Urothelium cell line (cell line): Measurements from ENCODE around the gene PTK7.
"Not testable (repeated sequence)": the region's sequence is repeated elsewhere in the genome, so short reads cannot be mapped to it uniquely, and the experiment has no call there.

ENCODE experiments used
- DNase-seq: peaks from one replicate; pipeline ENCODE4 v3.0.0; 2011; ENCODE audit warnings: low spot score, mixed read lengths
- FAIRE-seq: peaks from 2 replicates; lab custom pipeline; 2011; peaks lifted over from hg19 to GRCh38; lab: Jason Lieb, UNC

Gene PTK7

DNA sequence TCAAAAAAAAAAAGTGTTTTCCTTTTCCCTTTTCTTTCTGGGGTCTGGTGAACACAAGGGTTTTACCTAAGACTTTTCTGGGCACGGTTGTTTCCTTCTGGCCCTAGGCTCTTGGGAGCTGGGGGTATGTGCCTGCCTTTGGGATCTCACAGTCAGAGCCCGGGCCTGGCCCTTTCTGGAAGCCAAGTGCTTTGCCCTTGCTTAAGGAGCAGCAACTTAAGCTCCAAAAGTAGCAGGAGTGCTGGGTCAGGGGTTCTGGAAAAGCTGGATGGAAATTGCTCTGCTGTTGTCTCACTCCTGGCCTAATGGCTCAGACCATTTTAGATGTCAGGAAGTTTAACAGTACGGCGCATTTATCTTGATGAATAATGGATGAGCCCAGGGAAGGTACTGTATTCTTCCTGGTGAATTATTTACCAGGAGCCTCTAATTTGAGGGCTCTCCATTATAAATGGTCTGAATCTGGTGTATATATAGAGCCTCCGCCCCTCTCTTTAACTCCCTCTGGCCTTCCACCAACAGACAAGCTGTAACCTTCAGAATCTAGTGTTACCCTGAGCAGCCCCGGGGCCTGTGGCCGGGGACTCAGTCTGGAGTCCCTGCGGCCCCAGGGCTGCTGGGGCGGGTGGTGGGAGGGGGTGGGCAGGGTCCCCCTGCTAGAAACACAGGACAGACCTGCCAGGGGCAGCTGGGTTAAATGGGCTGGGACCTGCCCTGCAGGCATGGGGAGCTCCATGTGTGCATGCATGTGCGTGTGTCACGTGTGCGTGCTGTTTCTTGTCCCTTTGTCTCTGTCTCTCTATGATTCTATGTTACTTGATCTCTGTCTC lies 37.5 kb downstream of the PTK7 start:
- FAIRE-seq (no peak), DNase-seq (no peak)

DNA sequence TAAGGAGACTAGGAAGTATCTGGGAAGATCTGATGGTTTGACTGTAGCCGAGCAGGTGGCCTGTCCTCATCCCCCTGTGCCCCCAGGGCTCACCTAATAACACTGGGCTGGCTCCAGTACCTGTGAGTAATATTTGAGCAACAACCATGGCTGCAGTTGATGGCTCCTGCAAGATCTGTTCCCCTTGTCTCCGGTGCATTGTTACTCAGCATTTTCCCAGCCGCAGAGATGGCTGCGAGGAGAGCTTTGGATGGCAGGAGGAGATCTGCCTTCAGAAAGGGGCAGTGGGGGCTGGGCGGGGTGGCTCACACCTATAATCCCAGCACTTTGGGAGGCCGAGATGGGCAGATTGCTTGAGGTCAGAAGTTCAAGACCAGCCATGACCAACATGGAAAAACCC lies 39.3 kb downstream of the PTK7 start:
- no peak for FAIRE-seq
- no peak for DNase-seq

DNA sequence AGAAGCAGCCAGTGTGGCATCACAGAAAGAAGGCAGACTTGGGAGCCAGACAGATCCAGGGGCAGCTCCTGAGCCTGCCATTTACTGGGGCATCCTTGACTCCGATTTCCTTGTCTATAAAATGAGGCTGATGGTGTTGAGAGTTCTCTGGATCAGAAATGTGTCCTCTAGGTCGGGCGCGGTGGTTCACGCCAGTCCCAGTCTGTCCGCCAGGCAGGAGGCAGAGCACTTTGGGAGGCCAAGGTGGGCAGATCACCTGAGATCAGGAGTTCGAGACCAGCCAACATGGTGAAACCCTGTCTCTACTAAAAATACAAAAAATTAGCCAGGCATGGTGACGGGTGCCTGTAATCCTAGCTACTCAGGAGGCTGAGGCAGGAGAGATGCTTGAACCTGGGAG lies 41.4 kb downstream of the PTK7 start:
- not testable (repeated sequence) for FAIRE-seq, DNase-seq

DNA sequence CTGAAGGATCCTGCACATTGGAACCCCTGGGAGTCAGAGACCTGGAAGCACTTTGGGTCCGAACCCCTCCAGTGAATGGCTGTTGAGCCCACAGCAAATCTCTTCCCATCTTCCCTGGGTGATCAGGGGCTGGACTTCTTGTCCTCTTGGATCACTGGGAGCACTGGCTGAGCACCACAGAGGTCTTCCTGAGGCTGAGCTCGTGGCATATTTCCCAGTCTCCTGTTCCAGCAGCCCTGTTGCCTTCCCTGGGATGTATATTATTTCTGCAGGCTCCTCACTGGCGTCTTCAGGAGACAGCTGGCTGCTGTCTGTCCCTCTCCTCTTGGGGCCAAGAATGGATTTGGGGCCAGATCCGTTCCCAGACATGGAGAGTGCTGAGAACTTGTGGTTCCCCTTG lies 43.4 kb downstream of the PTK7 start:
- no peak for DNase-seq
- no peak for FAIRE-seq

DNA sequence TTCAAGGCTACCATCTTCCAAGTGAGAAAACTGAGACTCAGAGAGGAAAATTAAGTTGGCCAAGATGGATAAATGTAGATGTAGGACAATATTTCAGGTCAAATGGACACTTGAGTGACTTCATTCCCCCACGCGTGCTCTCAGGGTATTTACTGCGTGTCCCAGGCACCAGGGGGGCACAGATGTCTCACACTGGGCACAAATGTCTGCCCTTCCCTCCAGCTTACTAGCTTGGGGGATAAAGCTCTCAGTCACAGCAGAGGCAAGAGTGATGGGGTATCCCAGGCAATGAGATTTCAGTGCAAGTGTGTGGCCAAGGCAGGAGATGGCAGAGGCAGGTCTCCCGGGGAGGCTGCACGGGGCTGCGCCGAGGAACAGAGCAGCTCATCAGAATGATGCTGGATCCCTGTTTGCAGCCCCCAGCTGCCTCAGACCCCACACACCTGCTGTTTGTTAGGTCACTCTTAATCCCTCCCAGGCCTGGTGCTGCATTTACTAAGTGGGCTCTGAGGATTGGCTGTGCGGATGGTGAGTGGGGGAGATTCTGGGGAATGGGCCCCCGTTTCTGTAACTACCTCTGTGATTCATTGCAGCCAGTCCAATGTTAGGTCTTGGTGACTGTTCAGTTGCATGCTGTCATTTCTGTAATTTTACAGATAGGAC lies 44.1 kb downstream of the PTK7 start:
- FAIRE-seq (no peak), DNase-seq (no peak)

DNA sequence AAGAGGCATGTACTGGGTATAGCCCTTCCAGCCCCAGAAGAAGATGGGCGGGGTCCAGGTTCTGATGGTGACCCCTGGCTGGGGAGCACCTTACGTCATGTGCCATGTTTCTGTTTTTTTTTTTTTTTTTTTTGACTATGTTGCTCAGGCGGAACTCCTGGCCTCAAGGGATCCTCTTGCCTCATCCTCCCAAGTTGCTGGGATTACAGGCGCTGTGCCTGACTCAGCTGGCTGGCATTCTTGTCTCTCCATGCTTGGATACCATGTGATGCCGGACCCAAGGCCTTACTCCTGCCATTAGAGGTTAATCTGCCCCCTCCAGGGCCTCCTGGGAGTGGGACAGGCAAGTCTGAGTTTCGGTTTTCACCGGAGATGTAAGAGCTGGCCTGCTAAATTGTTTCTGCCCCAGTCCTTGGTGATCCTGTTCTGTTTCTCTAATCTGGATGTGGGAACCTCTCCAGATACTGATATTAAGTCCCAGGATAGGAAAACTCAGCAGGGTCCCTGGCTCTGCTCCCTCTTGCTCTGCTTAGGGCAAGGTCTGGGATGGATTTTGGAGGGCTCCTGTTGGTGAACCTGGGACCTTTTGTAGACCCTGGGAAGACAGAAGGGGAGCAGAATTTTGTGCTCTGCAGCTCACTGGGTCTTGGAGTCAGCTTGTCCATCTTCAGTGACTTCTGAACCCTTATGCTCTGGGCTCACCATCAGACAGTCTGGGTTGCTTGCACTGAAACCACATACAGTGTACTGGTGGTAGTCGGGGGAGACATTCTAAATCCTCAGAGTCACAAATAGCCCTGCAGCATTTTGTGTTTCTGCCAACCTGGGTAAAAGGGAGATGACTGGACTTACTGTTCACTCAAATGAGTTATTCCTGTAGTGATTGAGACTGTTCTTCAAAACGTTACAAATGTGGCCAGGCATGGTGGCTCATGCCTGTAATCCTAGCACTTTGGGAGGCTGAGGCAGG lies 45.1 kb downstream of the PTK7 start:
- DNase-seq: peak; percentile 82
- peak; percentile 9 for FAIRE-seq

DNA sequence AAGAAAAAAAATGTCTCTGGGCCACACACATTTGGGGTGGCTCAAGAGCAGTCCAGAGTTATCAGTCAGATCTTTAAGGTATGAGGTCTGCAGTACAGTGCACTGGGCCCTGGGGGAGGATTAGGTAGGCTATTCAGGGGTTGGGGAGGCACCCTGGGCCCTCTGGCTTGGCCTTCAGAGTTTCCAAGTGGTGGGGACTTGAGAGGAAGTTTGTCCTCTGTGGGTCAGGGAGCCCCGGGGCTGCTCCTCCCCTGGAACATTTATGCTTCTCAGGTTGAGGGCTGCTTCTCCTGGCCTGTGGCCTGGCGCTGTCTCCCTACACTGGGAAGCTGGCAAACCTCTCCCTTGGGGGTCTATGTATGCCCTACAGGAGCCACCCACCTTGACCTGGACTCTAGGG lies 46.0 kb downstream of the PTK7 start:
- FAIRE-seq (no peak), DNase-seq (no peak)

DNA sequence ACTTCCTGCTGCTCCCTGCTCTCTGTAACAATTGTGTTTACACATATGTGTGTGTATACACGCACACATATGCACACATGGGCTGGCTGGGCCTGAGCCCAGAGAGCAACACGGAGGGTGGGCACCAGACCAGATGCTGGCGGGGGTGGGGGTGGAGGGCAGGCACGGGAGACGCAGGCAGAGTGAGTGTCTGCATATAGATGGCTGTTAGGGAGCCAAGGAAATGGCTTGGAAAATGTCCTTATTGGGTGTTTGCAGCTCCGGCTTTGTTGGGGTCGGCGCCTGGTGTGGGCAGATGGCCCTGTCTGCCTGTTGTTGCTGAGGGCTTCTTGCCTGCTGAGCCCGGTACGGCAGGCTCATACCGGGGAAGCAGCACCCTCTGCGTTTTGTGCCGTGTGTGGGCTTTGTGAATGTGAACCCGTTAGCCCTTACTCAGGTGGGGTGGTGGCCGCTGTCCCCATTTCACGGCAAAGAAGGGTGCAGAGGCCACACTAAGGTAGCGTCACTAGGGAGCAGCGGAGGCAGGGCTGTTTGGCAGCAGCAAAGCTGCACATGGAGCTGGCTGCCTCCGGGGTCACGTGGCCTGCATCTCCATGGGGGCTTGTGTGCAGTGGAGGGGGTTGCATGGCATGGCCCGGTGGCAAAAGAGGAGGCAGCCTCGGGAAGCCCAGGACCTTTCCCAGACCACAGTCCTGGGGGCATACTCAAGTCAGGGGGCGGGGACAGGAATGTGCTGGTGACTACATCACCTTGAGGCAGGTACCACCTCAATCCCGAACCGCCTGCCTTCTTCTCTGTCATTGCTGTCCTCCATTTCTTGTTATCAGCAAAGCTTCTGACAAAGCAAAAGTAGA lies 47.6 kb downstream of the PTK7 start:
- no peak for FAIRE-seq

DNA sequence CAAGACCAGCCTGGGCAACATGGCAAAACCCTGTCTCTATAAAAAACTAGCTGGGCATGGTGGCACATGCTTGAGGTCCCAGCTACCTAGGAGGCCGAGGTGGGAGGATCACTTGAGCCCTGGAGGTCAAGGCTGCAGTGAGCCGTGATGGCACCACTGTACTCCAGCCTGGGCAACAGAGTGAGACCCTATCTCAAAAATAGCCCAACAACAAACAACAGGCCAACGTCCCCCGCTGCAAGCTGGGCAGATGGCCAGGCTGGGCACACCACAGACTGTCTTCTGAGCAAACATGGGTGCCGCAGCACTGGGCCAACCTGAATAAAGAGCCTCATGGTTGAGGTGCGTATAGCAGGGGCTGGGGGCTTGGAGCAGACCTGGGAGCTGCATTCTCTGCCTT lies 48.4 kb downstream of the PTK7 start:
- no peak for DNase-seq
- no peak for FAIRE-seq

More for the DNA sequence above, 47.6 kb downstream of the PTK7 start:
- DNase-seq: no peak

DNA sequence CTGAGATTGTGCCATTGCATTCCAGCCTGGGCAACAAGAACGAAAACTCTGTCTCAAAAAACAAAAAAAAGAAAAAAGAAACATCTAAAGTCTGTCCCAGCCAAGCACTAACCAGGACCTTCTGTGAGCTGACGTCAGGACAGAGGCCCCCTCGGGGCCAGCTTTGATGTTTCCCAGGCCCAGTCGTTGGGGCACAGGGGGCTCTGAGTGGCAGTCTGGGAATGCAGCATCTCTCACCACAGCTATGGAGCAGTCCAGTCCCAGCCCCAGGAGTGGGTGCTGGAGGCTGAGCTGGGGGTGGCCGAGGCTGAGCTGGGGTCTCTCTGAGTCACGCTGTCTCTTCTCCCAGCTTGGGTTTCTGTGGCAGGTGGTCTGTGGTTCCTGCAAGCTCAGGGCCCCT lies 49.0 kb downstream of the PTK7 start:
- FAIRE-seq (no peak), DNase-seq (peak; percentile 45)

DNA sequence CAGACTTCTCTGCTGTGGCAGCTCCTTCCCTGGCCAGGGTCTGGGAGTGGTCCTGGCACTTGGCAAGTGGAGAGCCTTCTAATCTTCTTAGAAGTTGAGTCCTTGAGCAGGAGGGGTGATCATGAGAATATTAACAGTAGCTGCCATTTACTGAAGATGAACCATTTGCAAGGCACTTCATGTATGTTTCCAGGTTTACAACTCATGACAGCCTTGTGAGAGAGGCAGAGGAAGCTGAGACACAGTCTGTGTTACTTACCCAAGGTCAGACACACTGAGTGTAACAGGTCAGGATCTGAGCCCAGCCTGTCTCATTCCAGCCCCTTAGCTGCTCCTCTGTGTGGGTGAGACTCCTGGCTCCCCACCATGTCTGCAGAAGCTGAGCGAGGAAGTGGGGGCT lies 49.4 kb downstream of the PTK7 start:
- FAIRE-seq: no peak

DNA sequence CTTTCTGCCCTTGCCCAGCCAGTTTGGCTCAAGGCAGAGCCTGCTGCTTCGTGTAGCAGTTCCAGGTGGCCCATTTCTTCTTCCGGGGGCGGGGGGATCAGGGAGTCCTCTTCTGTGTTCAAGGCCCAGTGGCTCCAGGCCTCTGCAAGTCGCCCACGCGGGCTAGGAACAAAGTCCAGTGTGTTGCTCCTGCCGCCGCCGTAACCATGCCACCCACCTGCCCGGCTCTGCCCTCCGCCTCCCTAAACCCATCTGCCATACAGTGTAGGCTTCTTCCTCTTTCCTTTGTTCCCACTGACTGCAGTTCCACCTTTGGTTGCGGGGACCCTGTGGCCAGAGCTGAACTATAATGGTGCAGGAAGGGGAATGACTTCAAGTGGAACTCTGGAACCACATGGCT lies 51.1 kb downstream of the PTK7 start:
- no peak for FAIRE-seq
- no peak for DNase-seq

More for the DNA sequence above, 49.4 kb downstream of the PTK7 start:
- no peak for DNase-seq

DNA sequence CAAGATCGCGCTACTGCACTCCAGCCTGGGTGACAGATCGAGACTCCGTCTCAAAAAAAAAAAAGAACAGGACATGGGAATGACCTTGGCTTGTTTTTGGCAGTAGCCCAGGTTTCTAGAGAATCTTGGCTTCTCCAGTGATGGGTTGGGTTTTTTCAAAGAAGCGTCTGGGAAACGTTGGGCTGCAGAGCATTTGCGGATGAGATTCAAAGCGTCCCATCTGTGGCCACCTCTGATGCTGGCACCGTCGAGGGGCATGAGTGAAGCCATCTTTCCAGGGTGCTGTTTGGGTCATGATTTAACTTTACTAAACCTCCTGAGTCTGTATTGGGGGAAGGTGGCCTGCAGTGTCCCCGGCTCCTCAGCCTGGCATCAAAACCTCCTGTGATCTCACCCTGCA lies 51.8 kb downstream of the PTK7 start:
- no peak for FAIRE-seq
- no peak for DNase-seq

DNA sequence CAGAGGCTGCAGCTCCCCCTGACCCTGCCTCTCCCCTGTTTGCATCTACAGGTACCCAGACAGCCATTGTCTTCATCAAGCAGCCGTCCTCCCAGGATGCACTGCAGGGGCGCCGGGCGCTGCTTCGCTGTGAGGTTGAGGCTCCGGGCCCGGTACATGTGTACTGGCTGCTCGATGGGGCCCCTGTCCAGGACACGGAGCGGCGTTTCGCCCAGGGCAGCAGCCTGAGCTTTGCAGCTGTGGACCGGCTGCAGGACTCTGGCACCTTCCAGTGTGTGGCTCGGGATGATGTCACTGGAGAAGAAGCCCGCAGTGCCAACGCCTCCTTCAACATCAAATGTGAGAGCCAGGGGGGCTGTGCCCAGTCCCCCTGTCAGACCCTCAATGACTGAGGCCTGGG lies 52.8 kb downstream of the PTK7 start:
- FAIRE-seq: no peak
- no peak for DNase-seq

DNA sequence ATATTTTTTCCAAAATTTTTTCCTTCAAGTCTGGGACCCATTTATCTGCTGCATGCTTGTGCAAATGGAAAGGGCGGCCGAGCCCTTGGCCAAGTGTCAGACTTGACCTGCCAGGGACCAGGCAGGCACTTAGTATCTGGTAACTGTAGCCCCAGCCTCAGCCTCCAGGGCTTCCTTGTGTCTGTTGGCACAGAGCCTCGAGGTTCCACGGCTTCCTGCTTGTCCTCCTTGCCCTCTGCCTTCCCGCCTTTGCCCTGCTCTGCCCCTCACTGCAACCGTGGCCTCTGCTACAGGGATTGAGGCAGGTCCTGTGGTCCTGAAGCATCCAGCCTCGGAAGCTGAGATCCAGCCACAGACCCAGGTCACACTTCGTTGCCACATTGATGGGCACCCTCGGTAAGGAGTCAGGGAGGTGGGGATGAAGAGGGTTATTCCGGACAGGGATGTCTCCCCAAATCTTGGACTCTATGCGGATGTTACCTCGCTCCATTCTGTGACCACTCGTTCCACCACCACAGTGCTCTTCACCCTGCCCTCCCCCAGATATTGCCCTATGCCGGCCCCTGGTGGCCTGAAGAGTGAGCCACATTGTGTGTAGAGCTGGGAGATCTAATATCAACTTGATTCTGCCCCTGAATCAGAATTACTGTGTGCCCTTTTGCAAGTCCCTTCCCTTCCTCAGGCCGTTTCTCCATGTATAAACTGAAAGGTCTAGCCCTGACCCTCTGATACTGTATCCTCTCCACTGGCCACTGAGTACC lies 53.5 kb downstream of the PTK7 start:
- DNase-seq (no peak), FAIRE-seq (no peak)

DNA sequence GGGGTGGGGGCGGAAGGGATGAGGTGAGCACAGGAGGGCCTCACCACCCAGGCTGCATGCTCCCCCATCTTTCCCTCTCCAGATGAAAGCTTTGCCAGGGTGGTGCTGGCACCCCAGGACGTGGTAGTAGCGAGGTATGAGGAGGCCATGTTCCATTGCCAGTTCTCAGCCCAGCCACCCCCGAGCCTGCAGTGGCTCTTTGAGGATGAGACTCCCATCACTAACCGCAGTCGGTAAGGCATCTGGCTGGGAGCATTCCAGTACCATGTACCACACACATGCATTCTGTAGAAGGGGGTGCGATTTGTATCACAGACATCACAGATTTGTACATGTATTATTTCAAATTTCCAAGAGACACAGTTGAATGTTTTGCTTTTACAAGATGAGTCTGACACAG lies 54.3 kb downstream of the PTK7 start:
- DNase-seq (no peak), FAIRE-seq (no peak)

DNA sequence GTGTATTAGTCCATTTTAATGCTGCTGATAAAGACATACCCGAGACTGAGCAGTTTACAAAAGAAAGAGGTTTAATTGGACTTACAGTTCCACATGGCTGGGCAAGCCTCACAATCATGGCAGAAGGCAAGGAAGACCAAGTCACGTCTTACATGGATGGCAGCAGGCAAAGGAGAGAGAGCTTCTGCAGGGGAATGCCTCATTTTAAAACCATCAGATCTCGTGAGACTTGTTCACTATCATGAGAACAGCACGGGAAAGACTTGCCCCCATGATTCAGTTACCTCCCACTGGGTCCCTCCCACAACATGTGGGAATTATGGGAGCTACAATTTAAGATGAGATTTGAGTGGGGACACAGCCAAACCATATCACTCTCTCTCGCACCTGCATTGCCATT lies 55.3 kb downstream of the PTK7 start:
- not testable (repeated sequence) for FAIRE-seq, DNase-seq

DNA sequence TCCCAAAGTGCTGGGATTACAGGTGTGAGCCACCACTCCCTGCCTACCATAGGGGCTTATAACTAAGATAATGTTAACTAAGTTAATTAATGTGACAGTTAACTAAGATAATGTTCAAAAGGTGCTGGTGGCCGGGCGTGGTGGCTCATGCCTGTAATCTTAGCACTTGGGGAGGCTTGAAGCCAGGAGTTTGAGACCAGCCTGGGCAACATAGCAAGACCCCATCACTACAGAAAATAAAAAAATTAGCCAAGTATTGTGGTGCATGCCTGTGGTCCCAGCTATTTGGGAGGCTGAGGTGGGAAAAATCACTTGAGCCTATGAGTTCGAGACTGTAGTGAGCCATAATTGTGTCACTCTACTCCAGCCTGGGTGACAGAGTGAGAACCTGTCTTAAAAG lies 62.2 kb downstream of the PTK7 start:
- FAIRE-seq (no peak), DNase-seq (no peak)

DNA sequence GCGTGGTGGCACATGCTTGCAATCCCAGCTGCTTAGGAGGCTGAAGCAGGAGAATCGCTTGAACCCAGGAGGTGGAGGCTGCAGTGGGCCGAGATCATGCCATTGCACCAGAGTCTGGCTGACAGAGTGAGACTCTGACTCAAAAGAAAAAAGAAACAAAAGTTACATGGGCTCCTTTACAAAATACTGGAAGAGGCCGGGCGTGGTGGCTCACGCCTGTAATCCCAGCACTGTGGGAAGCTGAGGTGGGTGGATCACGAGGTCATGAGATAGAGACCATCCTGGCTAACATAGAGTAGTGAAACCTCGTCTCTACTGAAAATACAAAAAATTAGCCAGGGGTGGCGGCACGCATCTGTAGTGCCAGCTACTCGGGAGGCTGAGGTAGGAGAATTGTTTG lies 63.9 kb downstream of the PTK7 start:
- not testable (repeated sequence) for DNase-seq, FAIRE-seq

DNA sequence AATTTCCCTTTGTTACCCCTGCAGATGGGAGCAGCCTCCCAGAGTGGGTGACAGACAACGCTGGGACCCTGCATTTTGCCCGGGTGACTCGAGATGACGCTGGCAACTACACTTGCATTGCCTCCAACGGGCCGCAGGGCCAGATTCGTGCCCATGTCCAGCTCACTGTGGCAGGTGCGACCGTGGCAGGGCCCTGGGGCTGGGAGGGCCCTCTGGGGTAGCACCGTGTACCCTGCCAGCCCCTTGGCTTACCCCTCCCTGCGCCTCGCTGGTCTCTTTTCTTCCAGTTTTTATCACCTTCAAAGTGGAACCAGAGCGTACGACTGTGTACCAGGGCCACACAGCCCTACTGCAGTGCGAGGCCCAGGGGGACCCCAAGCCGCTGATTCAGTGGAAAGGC lies 65.5 kb downstream of the PTK7 start:
- FAIRE-seq (no peak), DNase-seq (no peak)
